HL-60 (cell line): ENCODE data around the gene GNLY.

Experiments
- CTCF ChIP-seq: IDR thresholded peaks from one replicate; pipeline ENCODE4 v1.5.1; 2011; ENCODE audit warnings: low read length, control low read depth, inconsistent platforms; ENCODE audit not compliant: insufficient read depth
- GABPA ChIP-seq: IDR thresholded peaks from 2 replicates; pipeline ENCODE4 v1.6.1; 2012; ENCODE audit warnings: low read depth
- POLR2AphosphoS5 ChIP-seq: IDR thresholded peaks from 2 replicates; pipeline ENCODE4 v1.6.1; 2012; ENCODE audit warnings: low read depth
- SPI1 ChIP-seq: IDR thresholded peaks from 2 replicates; pipeline ENCODE4 v1.6.1; 2012; ENCODE audit warnings: low read depth, mild to moderate bottlenecking, borderline replicate concordance
- TF ChIP-seq, protein P1 (sequence below): IDR thresholded peaks from 2 replicates; pipeline ENCODE4 v1.6.1; 2012; ENCODE audit warnings: low read depth; ENCODE audit not compliant: insufficient replicate concordance

DNA sequence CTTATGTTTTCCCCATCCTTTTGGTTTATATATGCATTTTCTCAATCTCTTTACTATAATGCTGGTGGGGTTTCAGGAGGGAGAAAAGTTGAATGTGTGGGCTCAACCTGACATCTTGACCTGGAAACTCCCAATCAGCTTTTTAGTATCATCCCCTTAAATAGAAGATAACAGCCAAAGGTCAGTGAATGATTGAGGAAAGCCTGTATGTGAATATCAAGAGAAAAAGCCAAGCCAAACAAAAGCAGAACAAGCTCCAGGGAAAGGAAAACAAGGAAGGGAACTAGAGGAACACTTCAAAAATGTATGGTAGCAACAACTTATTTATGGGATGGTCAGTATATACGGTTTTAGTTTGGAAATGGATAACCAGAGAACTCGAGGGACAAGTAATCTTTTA, 31.3 kb downstream of the GNLY start:
- TF ChIP-seq, protein P1, sequence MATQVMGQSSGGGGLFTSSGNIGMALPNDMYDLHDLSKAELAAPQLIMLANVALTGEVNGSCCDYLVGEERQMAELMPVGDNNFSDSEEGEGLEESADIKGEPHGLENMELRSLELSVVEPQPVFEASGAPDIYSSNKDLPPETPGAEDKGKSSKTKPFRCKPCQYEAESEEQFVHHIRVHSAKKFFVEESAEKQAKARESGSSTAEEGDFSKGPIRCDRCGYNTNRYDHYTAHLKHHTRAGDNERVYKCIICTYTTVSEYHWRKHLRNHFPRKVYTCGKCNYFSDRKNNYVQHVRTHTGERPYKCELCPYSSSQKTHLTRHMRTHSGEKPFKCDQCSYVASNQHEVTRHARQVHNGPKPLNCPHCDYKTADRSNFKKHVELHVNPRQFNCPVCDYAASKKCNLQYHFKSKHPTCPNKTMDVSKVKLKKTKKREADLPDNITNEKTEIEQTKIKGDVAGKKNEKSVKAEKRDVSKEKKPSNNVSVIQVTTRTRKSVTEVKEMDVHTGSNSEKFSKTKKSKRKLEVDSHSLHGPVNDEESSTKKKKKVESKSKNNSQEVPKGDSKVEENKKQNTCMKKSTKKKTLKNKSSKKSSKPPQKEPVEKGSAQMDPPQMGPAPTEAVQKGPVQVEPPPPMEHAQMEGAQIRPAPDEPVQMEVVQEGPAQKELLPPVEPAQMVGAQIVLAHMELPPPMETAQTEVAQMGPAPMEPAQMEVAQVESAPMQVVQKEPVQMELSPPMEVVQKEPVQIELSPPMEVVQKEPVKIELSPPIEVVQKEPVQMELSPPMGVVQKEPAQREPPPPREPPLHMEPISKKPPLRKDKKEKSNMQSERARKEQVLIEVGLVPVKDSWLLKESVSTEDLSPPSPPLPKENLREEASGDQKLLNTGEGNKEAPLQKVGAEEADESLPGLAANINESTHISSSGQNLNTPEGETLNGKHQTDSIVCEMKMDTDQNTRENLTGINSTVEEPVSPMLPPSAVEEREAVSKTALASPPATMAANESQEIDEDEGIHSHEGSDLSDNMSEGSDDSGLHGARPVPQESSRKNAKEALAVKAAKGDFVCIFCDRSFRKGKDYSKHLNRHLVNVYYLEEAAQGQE: no peak
- TF ChIP-seq POLR2AphosphoS5 (no peak), CTCF (no peak), GABPA (no peak), SPI1 (no peak)
